Cardiac muscle cell (in vitro differentiated cells and primary cell): Measurements from ENCODE around the gene TGIF2. TPM values are rescaled to one million over a fixed set of nuclear protein-coding genes. Genes with fewer than 3 reads are reported as not detected.
A peak's percentile ranks its signal among the peaks of the same experiment; 100 is the strongest.

ENCODE experiments used
- DNase-seq, 2 donors: peaks; one replicate each; pipeline versions ENCODE4 v3.0.0 to v3.0.0-alpha.2; 2010 to 2017; ENCODE audit warnings: low read depth in 1 of 2, low spot score in 1 of 2
- H3K27ac ChIP-seq: fragments of 200-600 bp; sonication (generic); 2 replicates; pipeline ENCODE4 v1.5.1; 2016
- H3K27me3 ChIP-seq: fragments of 200-600 bp; sonication (generic); 2 replicates; pipeline ENCODE4 v1.6.0; 2016; ENCODE audit warnings: control low read depth
- H3K36me3 ChIP-seq: fragments of 200-600 bp; sonication (generic); 2 replicates; pipeline ENCODE4 v1.5.1; 2016; ENCODE audit warnings: control low read depth
- H3K4me1 ChIP-seq: fragments of 200-600 bp; sonication (generic); 2 replicates; pipeline ENCODE4 v1.8.1; 2017; ENCODE audit warnings: low read depth, mild to moderate bottlenecking, mixed run types
- H3K4me3 ChIP-seq: fragments of 200-600 bp; sonication (generic); 2 replicates; pipeline ENCODE4 v1.5.1; 2016; ENCODE audit warnings: mild to moderate bottlenecking
- H3K9me3 ChIP-seq: fragments of 200-600 bp; sonication (generic); 2 replicates; pipeline ENCODE4 v1.5.1; 2017; ENCODE audit warnings: low read depth, mild to moderate bottlenecking, control low read depth
- CTCF ChIP-seq: IDR thresholded peaks from 2 replicates; pipeline ENCODE4 v1.5.1; 2012; ENCODE audit warnings: low read depth, mild to moderate bottlenecking, low read length
- polyA plus RNA-seq: library from polyadenylated mRNA; unstranded; fragments of >200 nt; fragmentation: Nextera tagmentation; extraction: Ambion mirVana; gene quantifications from 2 replicates; pipeline ENCODE4 v1.2.1, GENCODE V29; 2016
- total RNA-seq: library from RNA; depleted of rRNA; stranded (reverse); fragments of >200 nt; gene quantifications from 2 replicates; pipeline ENCODE4 v1.2.3, GENCODE V29; 2016

TGIF2 gene
- total and polyA plus RNA-seq, 2 experiments from 2014 or later = 59.4 to 69.5 TPM

GRCh38 chr20:36599912-36600345, 26.5 kb downstream of the TGIF2 start:
- Histone ChIP-seq H3K36me3 (no peaks in the 10 kb centered on the region), H3K4me1 (peaks cover 19% of the 10 kb centered on the region), H3K27ac (no peak overlapping the region), H3K4me3 (no peak overlapping the region), H3K9me3 (no peaks in the 10 kb centered on the region), H3K27me3 (no peaks in the 10 kb centered on the region)
- no peak for DNase-seq
- TF ChIP-seq CTCF = no peak

- no peaks in the 10 kb centered on the region for H3K36me3 ChIP-seq
- no peak for DNase-seq
- H3K9me3 ChIP-seq = no peaks in the 10 kb centered on the region
- no peak overlapping the region for H3K4me3 ChIP-seq
- peaks cover 22% of the 10 kb centered on the region for H3K4me1 ChIP-seq
- H3K27ac ChIP-seq = no peak overlapping the region
- TF ChIP-seq CTCF = no peak
- H3K27me3 ChIP-seq = no peaks in the 10 kb centered on the region
Observed at GRCh38 chr20:36601540-36601939, 28.1 kb downstream of the TGIF2 start.

GRCh38 chr20:36604952-36605398, 31.6 kb downstream of the TGIF2 start:
- no peak for TF ChIP-seq CTCF
- Histone ChIP-seq H3K27ac (peak overlapping the region; percentile 70), H3K27me3 (no peaks in the 10 kb centered on the region), H3K36me3 (peaks cover 6% of the 10 kb centered on the region), H3K4me3 (no peak overlapping the region), H3K4me1 (peaks cover 5% of the 10 kb centered on the region), H3K9me3 (no peaks in the 10 kb centered on the region)
- peak in 1 of 2 donors; percentile 20 for DNase-seq

DNA sequence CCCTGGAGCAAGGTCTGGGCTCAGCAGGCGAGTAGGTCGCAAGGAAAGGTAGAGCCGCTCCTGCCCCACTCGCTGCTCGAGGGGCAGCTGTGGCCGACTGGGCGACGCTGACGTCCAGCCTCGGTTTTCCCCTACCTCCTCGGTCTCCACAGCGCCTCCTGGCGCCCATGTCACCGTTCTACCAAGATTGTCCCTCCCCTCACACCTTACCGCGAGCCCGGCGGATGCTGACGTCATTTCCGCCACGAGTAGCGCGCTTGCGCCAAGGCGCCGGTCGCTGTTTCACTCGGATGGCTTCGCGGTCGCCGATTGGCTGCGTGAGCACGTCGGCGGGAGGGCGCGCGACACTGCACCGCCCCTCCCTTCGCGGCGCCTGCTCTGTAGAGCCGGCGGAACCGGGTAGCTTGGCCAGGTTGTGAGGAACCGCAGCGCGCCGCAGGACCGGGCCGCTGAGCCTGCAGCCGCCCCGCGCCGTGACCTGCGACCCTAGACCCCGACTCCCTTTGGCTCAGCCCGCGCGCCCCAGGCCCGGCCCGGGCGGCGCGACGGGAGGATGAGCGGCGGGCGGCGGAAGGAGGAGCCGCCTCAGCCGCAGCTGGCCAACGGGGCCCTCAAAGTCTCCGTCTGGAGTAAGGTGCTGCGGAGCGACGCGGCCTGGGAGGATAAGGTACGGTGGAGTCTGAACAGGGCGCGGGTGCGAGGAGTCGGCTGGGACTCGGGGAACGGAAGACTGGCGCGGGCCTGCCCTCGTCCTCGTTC, 32.2 kb downstream of the TGIF2 start, which contains the start of gene RAB5IF:
Gene RAB5IF (plus strand): TSS at position 381 of the 759 bp plus-strand sequence. CDS start 173 bp downstream, at position 554.
- H3K36me3 ChIP-seq = peaks cover 11% of the 10 kb centered on the region
- H3K4me3 ChIP-seq = peak within 1 kb of the TSS; percentile 86
- H3K4me1 ChIP-seq = peaks cover 5% of the 10 kb centered on the region
- H3K27ac ChIP-seq = peak within 1 kb of the TSS; percentile 87
- peak; percentile 89 for TF ChIP-seq CTCF
- no peaks in the 10 kb centered on the region for H3K9me3 ChIP-seq
- peak; percentile 99 for DNase-seq
- H3K27me3 ChIP-seq = no peaks in the 10 kb centered on the region

GRCh38 chr20:36606158-36607066, 33.0 kb downstream of the TGIF2 start:
- H3K9me3 ChIP-seq = no peaks in the 10 kb centered on the region
- H3K36me3 ChIP-seq = peaks cover 16% of the 10 kb centered on the region
- no peak for TF ChIP-seq CTCF
- peak in 1 of 2 donors; percentile 46 for DNase-seq
- no peaks in the 10 kb centered on the region for H3K27me3 ChIP-seq
- H3K27ac ChIP-seq = peak overlapping the region; percentile 87
- H3K4me1 ChIP-seq = peaks cover 5% of the 10 kb centered on the region
- peak overlapping the region; percentile 86 for H3K4me3 ChIP-seq
